HG02759 (cell line): Measurements from ENCODE around the gene DHRS1.

ENCODE experiments used
- ATAC-seq: cut with Tn5 transposase; IDR thresholded peaks from one replicate; pipeline ENCODE4 v1.9.1; 2021; ENCODE audit warnings: mild to moderate bottlenecking, moderate library complexity; ENCODE audit not compliant: unreplicated experiment

The DHRS1 gene

DNA sequence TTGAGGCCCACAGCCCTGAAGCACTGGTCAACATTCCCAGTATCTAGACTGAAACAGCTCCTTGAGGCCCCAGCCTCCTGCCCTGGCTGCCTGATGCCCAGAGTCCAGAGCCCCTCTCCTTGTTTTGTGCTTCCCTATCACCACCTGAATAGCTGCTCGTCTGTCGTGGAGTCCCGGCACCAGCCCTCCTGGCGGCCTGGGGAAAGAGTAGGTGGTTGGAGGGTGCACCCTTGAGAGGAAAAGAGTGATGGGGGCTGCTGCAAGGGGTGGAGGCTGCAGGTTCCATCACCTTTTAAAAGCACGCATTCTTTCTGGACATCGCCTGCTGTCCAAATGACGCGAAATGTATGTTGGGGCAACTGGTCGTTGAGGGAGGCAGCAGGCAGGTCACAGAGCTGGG lies 31.4 kb downstream of the DHRS1 start:
- ATAC-seq = no peak

DNA sequence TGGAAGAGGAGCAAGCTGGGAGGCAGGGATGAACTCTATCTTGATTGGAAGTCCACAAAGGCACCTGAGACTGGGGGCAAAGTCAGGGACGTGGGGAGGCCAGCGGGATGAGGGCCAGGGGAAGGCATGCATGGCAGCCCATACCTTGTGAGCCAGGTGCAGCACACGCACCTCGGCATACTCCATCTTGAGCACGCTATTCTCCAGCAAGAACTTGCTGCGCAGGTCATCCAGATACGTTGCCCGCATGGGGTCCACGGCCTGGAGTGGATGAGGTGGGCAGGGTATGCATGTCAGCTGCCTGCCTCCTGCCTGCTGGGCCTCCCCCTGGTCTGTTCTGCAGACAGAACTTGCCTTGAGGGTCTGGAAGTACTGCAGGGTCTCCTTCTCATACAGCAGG lies 32.1 kb downstream of the DHRS1 start:
- no peak for ATAC-seq

DNA sequence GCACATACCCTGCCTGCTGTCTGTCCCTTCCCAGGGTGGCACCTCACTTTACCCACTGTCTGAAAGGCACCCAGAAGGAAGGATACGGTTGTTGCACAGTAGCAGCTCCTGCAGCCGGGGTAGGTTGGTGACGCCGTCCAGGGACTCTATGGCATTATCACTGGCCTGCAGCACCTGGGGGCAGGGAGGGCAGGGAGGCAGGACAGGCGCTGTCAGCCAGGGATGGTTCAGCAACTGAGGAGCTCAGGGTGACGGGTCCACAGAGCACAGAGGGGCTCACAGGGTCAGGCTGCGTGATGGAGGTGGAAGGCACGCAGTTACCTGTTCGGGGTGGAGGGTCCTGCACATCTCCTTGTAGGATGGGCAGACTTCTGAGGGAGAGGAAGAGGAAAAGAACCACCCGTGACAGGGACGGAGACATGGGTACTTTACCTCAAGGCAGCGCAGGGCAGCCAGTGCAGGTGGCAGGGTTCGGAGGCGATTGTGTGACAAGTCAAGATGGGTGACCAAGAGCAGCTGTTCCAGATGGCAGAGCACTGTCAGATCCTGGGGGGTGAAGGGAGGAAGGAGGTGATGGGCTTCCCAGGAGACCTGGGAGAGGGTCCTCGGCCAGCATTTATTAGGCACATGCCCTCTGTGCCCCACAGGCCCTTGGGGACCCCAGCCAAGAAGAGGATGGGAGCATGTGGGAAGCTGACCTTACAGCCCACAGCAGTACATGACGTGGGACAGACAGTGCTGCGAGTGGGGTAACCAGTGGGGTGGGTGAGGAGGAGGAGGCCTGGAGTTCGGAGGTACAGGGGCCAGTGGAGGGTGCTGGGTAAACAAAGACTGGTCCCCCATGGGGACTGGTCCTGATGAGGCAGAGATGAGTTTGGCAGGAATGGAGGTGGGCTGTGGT lies 33.0 kb downstream of the DHRS1 start:
- ATAC-seq = no peak

DNA sequence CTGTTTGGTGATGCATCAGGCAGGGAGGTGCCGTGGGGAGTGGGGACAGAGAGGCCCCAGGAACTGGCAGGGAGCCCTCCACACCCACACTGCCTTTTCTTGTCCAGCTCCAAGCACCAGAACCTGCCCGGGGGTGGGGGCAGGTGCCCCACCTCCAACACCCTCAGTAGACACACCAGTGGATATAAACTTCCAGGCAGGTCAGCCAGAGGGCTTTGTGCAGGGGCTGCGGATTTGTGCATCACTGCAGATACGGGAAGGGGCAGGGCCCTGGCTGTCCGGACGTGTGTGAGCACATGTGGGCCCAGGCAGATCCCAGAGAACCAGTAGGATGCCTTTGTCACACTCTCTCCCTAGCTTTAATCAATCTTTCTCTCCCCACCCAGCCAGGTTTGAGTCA lies 35.3 kb downstream of the DHRS1 start:
- ATAC-seq = no peak

DNA sequence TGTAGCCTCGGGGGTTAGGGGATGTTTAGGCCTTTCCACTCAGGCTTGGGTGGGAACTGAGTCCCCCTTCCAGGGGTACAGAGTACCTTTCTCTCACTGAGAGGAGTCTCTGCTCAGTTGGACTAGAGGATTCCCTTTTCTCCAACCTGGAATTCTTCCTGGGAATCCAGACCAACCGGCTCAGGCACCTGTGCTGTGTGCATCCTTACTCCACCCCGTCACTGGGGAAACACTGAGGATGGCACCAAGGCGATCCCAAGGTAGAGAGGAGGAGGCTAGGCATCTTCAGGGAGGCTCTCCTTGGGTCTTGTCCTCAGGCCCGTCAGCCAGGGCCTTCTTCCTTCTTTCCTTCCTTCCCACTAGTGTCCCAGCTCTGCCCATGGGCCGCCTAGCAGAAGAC lies 35.7 kb downstream of the DHRS1 start:
- no peak for ATAC-seq

DNA sequence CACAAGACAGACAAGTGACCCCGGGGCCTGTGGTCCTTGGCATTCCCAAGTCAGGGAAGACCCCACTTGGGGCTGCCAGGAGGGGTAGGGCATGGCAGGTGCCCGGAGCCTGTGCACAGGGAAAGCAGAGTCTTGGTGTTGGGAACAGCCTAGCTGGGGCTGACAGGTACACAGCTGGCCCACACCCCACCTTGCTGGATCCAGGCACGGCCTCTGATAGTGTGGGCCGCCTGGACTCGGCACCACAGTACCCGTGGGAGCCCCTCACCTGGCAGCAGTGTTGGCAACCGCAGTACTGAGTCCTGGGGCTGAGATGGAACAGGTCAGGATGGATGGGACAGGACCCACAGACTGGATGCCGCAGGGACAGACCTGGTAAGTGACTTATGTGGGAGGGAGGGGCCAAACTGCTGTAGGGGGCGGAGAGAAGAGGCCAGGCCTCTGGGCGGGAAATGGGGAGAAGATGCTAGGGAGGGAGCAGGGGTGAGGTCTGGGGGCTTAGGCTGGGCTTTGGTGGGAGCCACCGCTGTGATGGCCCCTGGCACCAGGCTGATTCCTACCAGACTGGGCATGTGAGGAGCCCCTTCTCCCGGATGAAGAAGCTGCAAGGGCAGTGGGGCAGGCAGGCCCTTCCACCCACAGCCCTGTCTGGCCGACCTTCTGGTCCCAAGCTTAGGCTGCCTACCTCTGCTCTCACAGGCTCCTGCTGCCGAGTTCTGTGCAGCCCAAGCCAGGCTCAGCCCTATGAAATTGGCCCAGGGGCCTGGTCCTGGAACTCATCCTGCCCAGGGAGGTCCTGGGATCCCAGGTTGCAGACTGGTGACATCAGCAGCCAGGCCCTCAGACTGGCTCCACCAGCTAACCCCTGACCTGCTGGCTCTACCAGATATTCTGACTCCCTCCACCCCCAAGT lies 36.5 kb downstream of the DHRS1 start, which contains the start of gene TGM1:
Gene TGM1, minus strand, starts transcription at position 357 of the 913 bp plus-strand sequence. CDS start 825 bp downstream, outside the sequence.
- ATAC-seq = no peak

DNA sequence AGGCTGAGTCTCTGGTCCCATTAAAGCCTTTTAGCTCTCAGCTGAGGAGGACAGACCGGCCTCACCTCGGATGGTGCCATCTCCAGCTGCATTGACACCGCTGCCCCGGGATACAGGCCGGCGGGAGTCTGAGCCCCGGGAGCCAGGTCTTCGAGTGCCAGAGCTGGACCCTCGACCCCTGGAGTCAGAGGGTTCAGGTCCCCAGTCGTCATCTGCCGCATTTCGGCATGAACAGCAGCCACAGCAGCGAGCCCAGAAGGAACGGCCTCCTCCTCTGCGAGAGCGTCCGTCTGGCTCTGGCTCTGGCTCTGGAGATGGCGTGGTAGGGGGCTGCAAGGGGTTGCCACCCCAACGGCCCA lies 37.6 kb downstream of the DHRS1 start:
- no peak for ATAC-seq

DNA sequence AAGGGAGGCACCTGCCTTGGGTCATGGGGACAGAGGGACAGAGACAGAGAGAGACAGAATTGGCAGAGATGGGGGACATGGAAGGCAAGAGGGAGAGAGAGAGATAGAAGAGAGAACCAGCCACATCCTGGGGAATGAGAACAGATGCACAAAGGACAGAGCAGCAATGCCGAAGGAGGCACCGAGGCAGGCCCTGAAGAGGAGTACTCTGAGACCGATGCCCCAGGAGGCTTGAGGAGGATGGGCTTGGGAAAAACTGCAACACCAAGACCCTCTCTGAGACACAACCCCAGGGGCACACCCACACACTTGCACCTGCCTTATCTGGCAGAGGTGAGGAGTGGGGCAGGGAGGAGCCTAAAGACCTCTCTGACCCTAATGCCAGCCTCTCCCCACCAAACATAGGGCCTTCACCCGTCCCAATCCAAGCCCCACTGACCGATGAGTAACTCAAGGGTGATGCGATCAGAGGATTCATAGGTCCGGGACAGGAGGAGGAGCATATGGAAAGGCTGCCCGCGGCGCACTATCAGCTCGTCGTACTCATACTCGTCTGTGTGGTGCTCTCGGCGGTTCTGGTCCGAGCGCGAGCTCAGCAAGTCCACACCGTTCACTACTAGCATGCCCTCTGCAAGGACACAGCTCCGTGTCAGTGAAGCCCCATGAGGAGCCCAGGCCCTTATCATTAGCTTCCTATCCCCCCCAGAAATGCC lies 38.2 kb downstream of the DHRS1 start:
- no peak for ATAC-seq

DNA sequence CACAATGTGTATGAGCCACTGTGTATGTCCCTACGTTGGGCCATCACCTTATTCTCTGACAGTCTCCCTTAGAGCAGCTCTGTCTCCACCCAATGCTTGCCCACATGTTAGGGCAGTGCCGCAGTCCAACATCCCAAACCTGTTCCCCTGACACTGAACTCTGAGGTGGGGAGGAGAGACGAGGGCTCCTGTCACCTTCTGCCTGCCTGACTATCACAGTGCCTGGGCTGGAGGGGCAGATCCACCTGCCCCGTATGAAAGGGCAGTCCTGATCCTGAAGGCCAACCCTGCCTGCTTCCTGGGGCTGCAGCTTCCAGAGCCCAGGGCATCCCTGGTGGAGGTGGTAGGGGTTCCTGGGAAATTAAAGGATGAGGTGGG lies 38.8 kb downstream of the DHRS1 start:
- ATAC-seq = no peak

DNA sequence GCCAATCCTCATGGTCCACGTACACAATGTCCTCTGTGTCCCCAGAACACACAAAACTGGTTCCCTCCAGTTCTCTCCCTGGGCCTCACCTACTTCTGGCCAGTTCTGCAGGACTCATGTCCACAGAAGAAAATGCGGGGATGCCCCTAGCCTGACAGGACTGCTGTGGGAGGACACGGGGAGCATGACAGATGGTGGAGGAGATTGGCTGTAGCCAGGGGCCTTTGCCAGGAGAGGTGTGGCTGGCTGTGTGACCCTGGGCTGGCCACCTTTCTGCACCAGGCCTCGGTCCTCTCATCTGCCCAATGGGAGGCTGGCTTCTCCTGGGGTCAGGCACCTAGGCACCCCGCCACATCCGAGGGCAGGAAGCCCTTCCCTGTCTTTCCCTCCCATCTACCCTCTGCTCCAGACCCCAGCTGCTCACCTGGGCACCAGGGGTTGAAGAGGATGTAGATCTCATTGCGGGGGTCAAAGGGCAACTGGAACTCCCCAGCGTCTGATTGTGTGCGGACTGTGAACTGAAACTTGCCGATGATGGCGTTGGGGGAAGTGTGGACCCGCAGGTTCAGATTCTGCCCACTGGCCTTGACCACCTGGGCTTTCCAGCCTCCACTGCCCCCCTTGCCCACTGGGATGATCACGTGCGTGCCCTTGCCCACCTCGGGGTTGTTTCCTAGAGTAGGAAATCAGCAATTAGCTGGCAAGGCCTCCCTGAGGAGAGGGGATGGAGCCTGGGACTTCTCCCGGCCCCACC lies 39.4 kb downstream of the DHRS1 start:
- ATAC-seq = no peak

DNA sequence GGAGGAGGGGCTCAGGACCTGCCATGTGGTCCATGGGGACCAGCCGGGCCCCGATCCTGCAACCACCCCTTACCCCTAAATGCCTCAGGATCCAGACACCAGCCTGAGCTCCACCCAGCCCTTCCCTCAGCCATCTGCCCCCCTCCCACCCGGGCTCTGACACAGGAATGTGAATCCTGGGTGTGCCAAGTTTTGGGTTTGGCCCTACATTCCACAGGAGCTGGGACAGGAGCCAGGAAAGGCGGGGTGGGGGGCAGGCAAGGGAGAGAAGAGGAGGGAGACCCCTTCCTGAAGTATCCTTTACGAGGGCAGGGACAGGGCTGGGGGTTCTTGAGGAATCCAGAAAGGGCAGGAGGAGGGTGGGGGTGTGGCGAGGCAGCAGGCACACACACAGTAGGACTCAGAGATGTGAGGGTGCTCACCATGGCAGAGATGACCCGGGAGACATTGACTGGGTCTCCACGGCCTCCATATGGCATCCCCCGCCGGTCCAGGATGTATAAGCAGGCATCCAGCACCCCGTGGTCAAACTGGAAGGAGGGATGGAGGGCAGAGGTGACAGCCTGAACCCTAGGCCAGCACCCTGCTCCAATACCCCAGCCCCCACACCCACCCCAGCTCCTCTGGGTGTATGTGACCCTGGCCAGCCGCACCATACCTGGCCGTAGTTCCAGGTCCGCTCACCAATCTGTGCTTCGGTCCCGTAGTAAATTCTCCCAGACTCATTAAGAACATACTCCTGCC lies 40.1 kb downstream of the DHRS1 start:
- ATAC-seq = no peak

DNA sequence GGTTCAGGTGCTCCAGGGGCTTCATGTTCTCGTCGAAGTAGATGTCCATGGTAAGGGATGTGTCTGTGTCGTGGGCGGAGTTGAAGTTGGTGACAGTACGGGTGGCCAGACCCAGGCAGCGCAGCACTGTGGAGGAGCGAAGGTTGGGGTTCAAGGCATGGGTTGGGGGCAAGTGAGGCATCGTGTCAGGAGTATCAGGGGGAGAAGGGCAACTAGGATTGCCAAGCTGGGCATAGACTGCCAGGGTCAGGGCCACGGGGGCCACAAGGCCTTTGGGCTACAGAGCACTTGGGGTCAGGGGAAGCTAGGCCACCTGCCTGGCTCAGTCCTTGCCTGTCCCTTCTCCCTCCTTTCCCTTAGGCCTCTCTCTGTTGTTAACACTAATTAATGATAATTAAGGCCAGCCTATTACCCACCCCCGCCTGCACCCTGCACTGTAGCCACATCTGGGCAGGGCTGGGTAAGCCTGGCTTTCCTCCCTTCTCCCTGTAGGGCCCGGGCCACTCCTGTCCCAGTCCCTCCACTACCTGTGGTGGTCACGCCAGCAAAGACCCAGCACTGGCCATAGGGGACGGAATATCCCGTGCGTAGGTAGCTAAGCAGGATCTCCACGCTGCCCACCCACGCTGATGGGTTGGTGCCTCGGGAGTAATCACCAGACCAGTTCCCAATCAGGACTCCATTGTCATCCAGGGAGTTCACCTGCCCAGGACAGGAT lies 40.9 kb downstream of the DHRS1 start:
- no peak for ATAC-seq

DNA sequence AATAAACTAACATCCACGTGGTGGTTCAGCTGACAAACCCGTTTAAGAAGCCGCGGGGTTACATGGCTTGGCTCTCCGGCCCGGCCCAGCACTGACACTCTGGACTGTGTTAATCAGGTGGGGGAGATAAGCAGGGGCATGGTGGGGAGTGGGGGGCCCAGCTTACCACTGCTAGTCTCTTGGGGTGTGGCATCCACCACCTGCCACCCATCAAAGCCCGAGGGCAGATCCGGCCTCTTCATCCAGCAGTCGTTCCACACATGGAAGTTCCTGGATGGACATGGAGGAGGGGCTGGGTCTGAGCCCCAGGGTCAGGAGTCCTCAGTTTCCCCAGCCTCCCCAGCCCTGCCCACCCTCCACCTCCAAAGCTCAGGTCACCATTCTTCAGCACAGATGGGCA lies 41.5 kb downstream of the DHRS1 start:
- no peak for ATAC-seq

DNA sequence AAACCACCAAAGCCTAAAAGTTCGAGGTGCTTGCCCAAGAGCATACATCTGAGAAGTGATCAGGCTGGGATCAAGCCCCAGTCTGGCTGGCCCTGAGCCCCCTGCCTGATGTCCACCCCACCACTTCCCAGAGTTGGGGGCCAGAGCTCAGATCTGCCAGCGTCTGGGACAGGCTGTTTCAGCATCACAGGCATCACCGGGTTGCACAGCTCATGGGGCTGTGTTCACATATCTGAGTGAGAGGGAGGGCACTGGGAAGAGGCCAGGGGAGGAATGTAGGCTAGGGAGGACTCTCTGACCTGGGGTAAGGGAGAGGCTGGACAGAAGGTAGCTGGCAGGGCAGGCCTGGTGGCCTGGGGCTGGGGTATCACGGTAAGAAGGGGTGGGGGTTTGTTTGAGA lies 42.6 kb downstream of the DHRS1 start:
- ATAC-seq = no peak

DNA sequence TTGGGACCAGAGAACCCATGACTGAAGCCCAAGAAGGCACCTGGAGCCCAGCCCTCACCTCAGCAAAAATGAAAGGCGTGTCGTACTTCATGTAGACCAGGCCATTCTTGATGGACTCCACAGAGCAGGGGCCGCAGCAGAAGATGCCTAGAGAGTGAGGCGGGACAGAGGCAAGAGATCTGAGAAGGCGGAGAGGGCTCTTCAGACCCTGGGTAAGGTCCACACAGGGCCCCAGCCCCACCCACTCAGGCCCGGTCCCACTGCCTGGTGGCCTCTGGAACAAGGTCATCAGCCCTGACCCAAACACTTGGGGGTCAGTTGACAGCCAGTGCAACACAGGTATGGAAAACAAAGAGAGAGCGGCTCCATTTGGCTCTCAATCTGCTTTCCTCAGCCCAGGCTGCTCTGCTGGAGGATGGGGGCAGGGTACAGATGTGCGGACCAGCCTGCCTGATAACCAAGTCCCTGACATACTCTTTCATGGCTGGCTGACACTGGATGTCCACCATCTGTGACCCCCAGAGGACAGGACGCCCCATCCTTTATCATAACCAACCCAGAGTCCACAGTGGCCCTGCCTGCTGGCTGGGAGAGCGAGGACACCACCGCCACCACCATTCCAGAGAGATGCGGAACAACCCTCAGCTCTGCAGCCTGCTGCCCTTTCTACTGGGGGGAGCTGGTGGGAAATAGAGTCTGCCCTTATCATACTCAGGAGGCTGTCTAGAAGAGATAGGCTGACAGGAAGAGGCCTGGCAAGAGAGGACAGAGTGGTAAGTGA lies 43.5 kb downstream of the DHRS1 start:
- ATAC-seq = no peak

DNA sequence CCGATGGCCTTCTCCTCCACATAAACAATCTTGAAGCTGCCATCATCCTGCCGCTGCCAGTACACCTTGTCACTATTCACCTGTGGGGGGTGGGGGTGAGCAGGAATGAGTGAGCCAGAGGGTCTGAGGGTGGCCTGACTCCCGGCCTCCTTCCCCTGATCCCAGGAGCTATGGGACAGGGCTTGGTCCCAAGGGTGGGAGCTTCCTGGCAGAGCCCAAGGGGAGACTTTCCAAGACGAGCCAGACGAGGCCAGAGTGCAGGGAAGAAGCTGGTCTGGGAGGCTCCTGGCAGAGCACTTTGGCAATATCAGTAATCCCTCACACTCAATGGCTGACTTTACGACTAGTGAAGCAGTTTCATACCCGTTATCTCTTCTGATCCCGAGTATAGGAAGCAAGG lies 44.1 kb downstream of the DHRS1 start:
- no peak for ATAC-seq

DNA sequence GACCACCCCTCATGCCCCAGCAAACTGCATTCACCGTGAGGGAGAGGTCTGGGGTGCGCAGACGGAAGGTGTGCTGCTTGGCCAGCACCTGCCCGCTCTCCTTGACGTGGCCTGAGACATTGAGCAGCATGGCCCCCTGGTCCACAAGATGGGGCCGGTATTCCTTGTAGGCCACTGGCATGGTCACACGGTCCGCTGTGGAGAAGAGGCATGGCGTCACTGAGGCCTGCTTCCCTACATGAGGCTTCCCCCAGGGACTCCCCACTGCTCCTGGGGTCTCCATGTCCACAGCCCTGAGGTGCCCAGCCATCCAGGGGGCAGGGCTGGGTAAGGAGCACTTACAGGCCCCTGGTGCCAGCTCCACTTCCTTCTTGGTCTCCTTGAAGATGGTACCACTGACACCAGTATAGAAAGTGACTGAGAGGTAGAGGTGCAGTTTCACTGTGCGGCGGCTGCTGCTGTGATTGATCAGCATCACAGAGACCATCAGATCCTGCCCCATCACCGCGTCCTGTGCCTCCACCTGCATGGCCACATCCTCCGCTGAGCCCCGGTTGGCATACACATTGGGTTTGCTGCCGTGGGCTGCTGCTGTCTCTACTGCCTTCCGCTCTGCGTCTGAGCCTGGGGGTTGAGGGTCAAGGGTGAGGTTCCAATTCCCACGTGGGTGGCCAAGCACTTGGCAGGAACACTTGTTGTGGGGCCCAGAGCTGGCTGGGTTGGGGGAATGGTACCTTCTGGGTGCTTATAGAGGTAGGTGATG lies 44.8 kb downstream of the DHRS1 start:
- ATAC-seq = no peak

DNA sequence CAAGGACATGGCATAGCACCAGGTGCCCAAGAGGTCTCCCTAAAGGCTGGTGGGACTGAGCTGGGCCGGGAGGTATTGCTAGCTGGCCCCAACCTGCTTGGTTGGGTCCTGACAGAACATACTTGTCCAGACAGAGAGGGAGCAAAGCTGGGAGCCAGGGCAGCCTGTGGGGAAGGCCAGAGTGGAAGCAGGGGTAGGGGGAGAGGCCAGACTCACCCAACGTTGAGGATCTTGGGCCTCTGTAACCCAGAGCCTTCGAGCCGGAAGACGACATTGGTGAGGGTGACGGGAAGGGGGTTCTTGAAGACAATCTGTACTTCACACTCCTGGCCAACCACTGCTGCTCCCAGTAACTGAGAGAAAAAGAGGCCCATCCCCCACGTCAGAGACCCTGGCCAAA lies 45.6 kb downstream of the DHRS1 start:
- no peak for ATAC-seq
